RWPE1 (cell line): ENCODE data around the gene TNIP2.

ENCODE experiments used
- CTCF ChIA-PET: fragments of 350-600 bp; sonication (Branson Sonifier 250); formaldehyde crosslinking; extraction: SDS; loops from one replicate; lab custom pipeline; 2021; lab: Yijun Ruan, JAX
- POLR2A ChIA-PET: fragments of 400-600 bp; formaldehyde crosslinking; extraction: SDS; loops from one replicate; lab custom pipeline; 2020; ENCODE audit warnings: antibody characterized with exemption; ENCODE audit not compliant: low non-redundant PET; lab: Yijun Ruan, JAX
- DNase-seq: peaks from one replicate; pipeline ENCODE4 v3.0.0; 2012; ENCODE audit warnings: low spot score
- H3K27ac ChIP-seq: fragments of 450-650 bp; 2 replicates; pipeline ENCODE4 v1.5.1; 2017
- TF ChIP-seq, protein P1 (sequence below): fragments of 450-650 bp; conservative IDR thresholded peaks from 2 replicates; pipeline ENCODE4 v1.5.1; 2017; ENCODE audit warnings: low read depth, mild to moderate bottlenecking

TNIP2 gene

GRCh38 chr4:2750719-2751605 is 5.2 kb downstream of the TNIP2 start:
- TF ChIP-seq, protein P1, sequence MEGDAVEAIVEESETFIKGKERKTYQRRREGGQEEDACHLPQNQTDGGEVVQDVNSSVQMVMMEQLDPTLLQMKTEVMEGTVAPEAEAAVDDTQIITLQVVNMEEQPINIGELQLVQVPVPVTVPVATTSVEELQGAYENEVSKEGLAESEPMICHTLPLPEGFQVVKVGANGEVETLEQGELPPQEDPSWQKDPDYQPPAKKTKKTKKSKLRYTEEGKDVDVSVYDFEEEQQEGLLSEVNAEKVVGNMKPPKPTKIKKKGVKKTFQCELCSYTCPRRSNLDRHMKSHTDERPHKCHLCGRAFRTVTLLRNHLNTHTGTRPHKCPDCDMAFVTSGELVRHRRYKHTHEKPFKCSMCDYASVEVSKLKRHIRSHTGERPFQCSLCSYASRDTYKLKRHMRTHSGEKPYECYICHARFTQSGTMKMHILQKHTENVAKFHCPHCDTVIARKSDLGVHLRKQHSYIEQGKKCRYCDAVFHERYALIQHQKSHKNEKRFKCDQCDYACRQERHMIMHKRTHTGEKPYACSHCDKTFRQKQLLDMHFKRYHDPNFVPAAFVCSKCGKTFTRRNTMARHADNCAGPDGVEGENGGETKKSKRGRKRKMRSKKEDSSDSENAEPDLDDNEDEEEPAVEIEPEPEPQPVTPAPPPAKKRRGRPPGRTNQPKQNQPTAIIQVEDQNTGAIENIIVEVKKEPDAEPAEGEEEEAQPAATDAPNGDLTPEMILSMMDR: no peak
- ChIA-PET POLR2A (interaction anchor here (0.8 kb wide), 1 partner anchor 116 kb away, joined by 3 read pairs; no protein-coding TSS in a partner anchor), CTCF (interaction anchor here (0.6 kb wide), 1 partner anchor 190 kb away, joined by 3 read pairs; no protein-coding TSS in a partner anchor)
- H3K27ac ChIP-seq: peak overlapping the region; percentile 32
- no peak for DNase-seq

DNA sequence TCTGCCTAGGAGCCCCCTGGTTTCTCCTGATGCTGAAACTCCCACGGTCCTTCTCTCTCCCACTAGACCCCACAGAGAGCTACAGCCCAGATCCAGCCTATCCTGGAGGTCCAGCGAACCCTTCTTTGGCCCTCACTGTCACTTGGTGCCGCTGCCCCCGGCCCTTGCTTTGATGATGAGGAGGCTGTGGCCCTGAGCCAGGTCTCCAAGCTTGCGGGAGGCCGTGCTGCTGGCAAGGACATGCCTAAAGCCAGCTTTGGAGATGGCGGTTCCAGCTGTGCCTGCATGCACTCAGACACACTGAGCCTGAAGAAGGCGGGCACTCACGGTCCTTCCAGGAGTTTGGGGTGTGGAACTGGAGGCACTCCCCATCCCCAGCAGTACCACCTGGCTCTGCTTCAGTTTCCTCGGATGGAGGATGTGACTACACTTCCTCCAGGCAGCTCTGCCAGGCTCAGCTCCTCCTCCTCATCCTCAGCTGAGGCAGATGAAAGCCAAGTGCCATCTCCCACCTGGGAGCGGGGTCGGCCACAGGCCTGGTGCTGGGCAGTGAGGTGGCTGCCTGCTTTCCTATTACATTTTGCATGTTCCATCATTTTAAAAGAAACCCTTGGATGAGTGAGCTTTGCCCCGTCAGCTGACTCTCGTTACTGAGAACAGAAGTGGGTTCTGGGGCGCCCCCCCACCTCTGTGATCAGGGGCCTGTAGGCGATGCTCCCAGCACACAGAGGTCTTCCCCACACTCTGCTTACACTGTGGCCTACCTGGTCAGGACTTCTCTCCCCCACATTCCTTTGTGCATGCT is 9.0 kb downstream of the TNIP2 start:
- TF ChIP-seq, protein P1: no peak
- H3K27ac ChIP-seq: peak overlapping the region; percentile 71
- ChIA-PET POLR2A (no interaction called here), CTCF (no interaction called here)
- no peak for DNase-seq

DNA sequence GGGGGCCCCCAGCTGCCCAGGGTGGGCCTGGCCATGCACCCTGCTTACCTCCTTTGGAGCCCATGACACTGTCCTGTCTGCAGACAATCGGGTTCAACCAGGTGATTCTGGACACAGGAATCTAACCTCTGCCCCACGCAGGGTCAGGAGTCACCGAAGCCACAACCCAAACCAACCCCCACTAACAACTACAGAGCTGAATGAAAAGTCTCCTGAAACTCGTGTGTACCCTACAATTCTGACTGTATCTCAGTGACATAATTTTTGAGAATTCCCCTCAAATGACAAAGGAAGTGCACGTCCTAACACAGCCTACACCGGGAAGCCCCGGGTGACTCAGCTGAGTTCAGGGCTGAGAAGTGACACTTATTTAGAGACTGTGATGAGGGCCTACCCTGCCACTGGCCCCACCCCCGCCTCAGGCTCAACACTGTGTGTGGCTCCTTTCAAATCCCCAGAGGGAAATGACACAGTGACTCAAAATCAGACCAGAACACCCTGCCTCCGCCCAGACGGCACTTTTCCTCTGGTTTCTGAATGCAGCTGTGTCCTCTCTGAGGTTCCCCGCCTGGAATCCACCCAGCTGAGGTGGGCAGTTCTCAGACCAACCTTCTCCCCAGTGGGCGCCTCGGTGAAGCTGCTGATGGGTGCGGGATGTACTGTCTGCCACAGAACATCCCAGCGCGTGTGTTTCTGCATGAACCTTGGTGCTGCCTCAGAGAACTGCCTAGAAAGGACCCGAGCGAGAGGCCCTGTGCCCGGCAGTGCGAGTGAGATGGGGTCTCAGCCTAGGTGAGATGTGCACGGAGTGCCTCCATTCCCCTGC is 9.9 kb downstream of the TNIP2 start:
- H3K27ac ChIP-seq: peak overlapping the region; percentile 71
- ChIA-PET POLR2A (no interaction called here), CTCF (interaction anchor here (0.6 kb wide), 1 partner anchor 54 kb away, joined by 4 read pairs; no protein-coding TSS in a partner anchor)
- peak; percentile 25 for DNase-seq
- TF ChIP-seq, protein P1: no peak

GRCh38 chr4:2745516-2745915 is 10.6 kb downstream of the TNIP2 start:
- CTCF ChIA-PET: interaction anchor here (0.6 kb wide), 1 partner anchor 55 kb away, joined by 4 read pairs; no protein-coding TSS in a partner anchor
- peak overlapping the region; percentile 71 for H3K27ac ChIP-seq
- TF ChIP-seq, protein P1: no peak
- POLR2A ChIA-PET: no interaction called here
- DNase-seq: no peak

GRCh38 chr4:2744576-2745270 is 11.4 kb downstream of the TNIP2 start:
- peak overlapping the region; percentile 71 for H3K27ac ChIP-seq

More at GRCh38 chr4:2744576-2745270, 11.4 kb downstream of the TNIP2 start:
- POLR2A ChIA-PET: no interaction called here
- TF ChIP-seq, protein P1: no peak
- DNase-seq: no peak
- CTCF ChIA-PET: no interaction called here
